DOHH2 (cell line): Measurements from ENCODE around the gene RGCC.

ENCODE experiments used
- CTCF ChIP-seq: fragments of 200-600 bp; sonication (generic); IDR thresholded peaks from one replicate; pipeline ENCODE4 v1.5.1; 2014; ENCODE audit warnings: antibody characterized with exemption, mild to moderate bottlenecking, low read depth, low read length; ENCODE audit not compliant: poor library complexity, severe bottlenecking
- EZH2phosphoT487 ChIP-seq: fragments of 200-600 bp; sonication (generic); IDR thresholded peaks from 2 replicates; pipeline ENCODE4 v1.6.1; 2017; ENCODE audit warnings: borderline replicate concordance, mild to moderate bottlenecking, antibody characterized with exemption, low read length, moderate library complexity, mixed read lengths

GRCh38 chr13:41460930-41461329 is 3.6 kb downstream of the RGCC start:
- TF ChIP-seq CTCF (no peak), EZH2phosphoT487 (no peak)
